NCI-H1436 treated with DMSO at 0.1 percent for 48 hours (cell line): ENCODE measurements around the gene ACKR3.

Experiments
- DNase-seq: peaks from one replicate; lab custom pipeline; 2025; lab: John Stamatoyannopoulos, UW

ACKR3 gene

DNA sequence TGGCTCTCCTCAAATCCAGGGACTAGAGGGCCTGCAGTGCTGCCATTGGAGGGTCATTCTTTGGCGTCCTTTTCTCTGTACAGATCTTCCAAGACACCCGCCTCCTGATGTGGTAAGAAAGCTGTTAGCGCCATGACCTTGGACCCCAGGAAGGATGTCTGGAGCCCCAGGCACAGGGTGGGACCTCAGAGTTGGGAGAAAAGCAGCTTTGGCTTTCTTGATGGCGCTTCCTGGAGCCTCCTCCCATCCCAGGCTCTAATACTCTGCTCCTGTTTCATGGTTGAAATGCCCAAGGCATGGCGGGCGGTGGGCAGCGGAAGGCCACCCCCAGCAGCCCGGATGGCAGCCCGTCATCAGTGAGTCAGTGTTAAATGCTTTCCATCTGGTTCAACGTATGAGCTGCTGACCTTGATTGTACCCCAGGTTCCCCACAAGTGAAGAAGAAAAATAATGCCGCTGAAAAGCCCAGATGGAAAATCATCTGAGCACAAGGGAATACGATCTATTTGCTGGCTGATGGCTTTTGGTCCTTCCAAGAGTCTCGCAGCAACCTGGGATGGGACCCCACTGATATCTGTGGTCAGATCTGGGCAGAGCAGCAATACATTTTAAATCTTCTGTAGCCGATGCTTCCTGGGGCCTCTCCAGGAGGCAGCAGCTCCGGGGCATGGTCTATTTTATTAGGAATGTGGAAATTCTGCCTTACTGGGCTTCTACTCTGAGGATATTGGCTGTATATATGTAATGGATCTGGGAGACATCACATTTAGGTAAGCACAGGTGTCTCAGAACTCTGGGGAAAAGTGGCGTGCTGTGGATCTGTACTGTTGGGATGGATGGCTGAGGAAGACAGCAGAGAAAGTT is 15.1 kb downstream of the ACKR3 start:
- no peak for DNase-seq

DNA sequence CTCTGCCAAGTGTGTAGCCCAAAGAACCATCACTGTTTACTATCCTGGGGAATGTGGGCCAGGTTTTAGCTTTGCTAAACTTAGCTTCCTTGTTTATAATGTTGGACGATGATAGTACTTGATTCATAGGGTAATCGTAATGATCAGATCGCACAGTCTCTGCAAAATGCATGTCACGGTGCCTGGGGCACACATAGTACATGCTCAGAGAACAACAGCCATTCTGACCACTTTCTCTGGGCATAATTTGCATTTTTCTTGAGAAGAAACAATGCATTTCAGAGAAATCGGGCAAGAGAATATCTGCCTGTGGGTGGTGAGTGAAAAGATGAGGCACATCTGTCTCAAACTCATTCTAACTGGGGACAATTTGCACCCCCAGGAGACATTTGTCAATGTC is 16.3 kb downstream of the ACKR3 start:
- DNase-seq, result no peak

DNA sequence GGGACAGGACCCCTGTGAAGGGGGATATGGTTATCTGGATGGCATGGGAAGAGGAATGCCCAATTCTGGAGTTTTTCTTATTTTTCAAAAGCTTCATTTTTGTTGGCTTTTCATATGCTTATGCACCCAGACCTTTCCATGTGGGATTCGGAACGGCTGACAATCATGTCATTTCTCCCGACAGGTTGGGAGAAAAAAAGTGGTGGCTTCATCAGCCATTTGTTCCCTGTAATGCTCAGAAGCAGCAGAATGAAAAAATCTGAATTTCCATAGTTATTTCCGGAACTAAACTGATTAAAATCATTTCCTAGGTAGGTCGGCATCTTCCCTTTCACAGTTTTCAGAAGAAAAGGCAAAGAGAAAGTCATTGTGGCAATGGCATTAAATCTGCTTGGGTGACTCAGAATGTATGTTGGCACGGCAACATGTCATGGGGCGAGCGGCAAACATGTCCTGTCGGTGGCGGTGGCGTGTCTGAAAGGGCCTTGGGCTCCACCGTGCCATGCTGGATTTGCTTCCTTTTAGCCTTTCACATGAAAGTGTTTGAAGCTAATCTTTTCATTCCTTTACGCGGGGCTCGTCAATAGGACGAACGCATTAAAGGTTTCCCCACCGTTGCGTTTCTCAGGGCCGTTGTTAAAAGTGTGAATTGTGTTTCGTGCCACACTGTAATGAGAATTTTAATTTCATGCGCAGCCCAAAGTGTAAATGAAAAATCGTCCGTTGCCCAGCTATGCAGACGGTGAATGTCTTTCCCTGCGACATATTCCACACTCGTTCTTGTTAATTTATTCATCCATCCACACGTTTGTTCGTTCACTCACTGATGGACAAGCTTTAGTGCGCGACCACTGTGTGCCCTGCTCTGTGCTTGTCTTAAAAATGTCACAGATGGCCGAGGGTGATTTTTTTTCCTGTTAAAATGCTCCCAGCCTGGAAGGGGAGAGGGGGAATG is 18.5 kb downstream of the ACKR3 start:
- no peak for DNase-seq

DNA sequence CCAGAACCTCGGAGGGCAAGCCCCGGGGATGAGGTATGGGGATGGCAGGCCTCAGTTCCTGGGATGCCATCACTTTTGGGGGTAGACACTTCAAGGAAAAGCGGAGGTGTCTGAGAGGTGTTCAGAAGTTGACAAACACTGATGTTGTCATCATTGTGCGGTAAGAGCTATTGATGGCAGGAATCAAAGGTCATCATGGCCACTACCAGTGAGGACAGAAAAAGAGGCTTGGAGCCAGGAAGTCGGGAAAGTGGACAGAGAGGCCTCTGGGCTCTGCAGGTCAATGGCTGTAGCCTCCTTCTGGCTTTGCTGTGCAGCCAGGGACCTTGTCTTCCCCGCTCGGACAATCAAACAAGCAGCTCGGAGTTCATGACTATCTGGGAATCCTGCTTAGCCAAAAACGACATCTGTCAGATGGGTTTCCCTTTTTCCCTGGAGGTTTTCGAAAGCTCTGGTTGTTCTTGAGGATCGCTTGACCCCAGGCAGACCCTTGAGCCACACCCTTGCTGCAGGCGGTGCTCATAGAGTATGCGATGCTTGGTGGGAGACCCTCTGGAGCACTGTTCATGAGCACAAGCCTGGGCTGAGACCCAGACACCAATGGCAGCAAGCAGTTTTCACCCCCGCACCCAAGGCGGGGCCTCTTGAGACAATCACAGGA is 19.4 kb downstream of the ACKR3 start:
- DNase-seq, result no peak

DNA sequence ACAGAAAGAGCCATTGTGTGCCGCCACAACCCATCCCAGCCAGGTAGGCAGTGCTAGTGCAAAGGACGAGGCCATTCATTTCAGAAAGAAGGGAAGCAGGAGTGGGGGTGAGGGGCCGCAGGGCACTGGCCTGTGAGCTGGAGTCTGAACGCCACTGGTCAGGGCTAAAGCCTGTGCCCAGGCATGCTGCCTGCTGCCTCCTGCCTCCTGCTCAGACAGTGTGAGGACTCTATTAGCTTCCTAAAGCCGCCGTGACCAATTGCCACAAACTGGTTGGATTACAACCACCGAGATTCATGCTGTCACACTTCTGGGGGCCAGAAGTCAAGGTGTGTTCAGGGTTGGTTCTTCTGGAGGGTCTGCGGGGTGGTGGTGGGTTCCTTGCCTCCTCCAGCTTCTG is 21.2 kb downstream of the ACKR3 start:
- no peak for DNase-seq

DNA sequence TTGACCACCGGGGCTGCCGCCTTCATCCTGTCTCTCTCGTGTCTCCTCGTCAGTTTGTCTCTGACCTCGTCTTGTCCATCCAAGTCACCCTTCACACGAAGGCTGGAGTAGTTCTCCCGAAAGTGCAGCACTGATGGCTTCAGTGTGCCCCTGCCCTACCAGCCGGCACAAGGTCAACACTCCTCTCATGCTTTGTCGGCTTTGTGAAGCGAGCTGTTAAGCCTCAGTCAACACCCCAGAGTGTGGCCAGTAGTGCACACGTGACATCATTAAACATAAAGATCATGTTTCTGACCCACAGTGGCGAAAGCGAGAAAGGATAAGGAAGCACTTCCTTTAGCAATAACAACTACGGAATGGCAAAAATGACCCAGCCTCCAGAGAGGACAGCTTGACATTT is 23.2 kb downstream of the ACKR3 start:
- no peak for DNase-seq

DNA sequence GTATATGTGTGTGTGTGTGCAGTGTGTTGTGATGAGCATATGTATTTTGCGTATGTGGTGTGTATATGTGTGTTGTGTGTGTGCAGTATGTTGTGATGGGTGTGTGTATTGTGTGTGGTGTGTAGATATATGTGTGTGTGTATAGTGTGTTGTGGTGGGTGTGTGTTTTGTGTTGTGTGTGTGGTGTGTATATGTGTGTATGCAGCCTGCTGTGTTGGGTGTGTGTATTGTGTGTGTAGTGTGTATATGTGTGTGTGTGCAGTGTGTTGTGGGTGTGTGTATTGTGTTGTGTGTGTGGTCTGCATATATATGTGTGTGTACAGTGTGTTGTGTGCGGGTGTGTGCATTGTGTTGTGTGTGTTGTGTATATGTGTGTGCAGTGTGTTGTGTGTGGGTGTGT is 23.9 kb downstream of the ACKR3 start:
- no peak for DNase-seq

DNA sequence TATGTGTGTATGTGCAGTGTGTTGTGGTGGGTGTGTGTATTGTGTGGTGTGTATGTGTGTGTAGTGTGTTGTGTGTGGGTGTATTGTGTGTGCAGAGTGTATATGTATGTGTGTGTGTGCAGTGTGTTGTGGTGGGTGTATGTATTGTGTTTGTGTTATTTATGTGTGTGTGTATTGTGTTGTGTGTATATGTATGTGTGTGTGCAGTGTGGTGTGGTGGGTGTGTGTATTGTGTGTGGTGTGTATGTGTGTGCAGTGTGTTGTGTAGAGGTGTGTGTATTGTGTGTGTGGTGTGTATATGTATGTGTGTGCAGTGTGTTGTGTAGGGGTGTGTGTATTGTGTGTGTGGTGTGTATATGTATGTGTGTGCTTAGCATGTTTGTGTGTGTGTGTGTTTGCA is 24.3 kb downstream of the ACKR3 start:
- no peak for DNase-seq

DNA sequence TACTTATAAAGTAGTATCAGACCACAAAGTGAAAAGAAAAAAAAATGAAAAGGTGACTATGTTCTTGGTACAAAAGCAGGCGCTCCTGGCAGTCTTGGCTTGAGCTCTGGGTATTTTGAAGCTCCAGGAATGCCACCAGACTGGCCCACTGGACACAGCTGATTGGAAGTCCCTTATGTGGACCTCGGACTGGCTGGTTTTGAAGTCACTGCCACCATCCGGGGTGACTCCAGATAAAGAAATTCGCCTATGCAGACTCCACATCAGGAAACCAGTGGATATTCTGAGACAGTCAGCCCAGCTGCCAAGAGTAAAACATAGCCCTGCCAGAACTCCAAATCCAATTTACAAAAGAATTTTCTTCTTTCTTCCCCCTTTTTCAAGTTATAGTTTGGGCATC is 28.0 kb downstream of the ACKR3 start:
- DNase-seq, result no peak

DNA sequence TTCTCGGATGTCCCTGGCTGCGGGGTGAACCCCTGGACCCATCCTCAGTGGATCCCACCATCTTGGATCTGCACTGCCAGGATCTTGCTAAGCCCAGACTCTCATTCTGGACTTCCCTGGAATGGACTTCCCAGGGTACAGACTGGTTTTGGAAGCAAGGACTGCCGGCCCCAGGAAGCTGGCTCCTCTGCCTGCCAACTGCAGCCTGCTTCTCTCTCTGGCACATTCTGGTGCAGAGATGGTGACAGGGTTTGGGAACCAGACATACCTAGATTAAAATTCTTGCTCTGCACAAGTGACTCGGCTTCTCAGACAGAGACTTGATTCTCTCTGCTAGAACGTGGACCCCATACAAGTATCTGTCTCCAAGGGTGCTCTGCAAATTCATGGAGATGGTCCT is 29.4 kb downstream of the ACKR3 start:
- DNase-seq, result no peak

DNA sequence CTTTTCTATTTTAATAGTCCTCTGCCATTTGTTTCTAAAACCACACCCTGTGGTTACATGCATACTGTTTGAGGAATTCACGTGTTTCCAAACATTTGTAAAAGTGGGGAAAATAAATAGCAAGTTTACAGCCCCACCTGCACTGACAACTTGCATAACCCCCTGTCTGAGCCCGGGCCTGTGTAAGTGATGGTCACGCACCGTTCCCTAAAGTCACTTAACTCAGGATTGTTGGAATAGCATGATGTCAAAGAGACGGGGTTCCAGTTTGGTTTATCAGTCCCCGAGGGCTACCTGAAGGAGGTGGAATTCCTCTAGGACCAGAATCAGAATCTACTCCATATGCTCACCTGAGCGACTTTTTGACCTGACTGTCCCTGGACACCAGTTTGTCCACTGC is 30.5 kb downstream of the ACKR3 start:
- no peak for DNase-seq

DNA sequence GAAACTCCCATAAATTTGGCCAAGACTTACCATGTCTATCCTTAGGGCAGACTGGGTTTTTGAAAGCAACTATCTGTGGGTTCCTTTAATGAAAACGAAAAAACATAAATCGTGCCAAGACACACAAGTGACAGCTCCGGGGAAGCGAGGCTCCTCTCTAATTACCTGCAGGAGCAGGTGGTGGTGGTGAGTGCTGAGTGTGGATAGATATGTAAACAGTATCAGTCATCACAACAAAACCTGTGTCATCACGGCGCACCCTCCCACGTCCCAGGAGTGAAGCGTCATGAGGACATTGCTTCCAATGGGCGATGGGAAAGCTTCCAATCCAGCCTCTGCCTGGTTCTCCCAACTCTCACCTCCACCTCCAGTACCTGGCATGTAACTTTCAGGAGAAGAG is 31.3 kb downstream of the ACKR3 start:
- peak; percentile 53 for DNase-seq

DNA sequence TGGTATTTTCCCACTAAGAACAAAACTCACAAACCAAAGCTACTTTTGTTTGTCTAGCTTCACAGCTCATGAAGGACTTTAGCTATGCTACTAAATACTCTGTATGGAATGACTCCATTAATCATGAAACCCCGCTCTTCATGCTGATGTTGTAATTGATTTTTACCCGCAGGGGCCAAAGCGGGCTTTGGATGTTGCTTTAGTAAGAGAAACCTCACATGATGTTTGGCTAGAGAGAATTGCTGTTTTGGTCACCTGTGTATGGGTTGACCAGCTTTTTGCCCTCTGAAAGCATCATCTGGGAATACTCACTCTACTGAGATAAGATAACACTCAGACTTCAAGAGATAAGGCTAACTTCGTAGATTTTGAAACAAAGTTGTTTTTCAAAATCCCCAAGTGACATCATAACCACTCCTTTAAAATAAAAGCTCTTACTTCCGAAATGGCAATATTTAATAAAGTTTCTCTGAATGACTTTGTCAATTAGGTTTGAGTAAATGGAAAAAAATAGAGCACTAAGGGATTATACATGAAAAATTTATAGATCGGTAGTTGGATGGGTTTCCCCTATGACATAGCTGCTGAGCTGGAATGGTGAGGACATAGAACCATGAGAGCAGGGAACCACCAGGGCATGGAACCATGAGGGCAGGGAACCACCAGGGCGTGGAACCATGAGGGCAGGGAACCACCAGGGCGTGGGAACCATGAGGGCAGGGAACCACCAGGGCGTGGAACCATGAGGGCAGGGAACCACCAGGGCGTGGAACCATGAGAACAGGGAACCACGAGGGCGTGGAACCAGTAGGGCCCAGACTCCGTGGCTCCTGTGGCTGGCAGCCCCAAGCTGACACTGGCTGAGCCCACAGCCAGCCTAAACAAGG is 31.9 kb downstream of the ACKR3 start:
- no peak for DNase-seq

DNA sequence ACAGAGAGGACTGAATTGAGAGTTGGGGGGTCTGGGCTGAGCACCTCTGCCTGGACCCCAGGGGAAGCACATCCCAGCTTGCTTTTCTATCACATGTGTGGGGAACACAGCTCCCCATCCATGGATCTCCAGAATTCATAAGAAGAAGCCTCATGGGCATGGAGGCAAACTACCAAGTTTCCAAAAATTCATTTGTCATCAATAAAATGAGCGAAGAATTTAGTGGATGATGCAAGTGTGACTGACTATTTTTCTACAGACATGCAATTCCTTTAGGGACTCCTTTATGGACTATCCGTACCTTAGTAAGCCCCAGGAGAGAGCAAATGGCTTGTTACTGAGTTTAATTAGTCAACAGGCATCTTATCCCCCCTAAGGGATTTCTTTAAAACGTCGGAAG is 33.1 kb downstream of the ACKR3 start:
- no peak for DNase-seq

DNA sequence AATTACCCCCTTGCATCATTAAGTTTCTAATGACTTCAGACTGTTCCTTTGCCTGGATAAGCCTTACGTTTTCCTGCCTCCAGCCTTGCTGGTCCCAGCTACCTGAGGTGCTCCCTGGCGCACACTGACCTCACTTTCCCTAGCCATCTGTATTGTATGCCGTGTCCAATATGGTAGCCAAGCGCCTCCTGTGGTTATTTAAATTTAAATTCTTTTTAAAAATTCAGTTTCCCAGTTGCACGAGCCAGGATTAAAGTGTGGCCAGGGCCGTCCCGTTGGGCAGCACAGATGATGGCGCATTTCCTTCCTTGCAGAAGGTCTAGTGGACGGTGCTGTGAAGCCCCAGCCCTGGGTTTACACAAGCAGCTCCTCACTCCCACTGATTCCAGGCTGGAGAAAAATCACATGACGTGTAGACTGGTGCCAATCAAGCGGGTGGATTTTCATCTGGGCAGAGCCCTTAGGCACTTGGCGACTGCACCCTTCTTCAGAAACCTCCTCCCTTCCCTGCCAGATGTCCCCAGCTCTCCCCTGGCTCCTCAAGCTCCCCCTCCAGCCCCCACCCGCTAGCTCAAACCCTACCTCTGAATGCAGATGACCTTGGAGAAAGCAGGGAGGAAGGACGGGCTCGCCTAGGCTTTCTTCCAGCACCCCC is 33.9 kb downstream of the ACKR3 start:
- DNase-seq, result no peak

DNA sequence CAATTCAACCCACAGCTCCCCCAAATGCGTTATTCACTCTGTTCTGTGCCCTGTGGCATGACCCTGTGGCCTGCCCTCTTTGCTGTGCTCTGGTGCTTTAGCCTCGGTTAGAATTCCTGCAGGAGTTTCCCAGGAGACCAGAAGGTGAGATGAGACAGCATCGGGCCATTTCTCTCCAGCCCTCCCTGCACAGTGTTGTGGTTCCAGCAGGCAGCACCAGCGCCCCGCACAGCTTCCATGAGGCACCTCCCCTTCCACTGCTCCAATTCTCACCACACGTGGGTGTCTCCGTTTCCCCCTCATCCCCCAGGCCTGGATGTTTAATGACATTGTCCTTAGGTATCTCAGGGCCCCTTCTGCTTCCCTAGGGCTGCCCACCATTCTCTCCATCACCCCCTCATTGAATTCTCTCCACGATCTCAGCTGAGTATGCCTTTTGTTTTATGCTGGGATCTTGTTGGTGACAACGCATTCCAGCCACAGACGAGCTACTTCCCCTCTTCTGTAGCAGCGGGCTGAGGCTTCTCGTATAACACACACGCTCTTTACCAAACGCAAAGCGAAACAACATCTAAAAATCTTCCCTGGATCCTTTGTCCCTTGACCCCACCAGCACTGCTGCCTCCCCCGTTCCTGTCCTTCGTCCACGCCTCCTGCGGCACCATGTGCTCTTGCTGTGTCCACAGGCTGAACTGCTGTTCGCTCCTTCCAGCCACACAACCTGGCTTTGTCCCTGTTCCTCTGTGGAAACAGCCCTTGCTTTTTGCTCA is 35.1 kb downstream of the ACKR3 start:
- no peak for DNase-seq

DNA sequence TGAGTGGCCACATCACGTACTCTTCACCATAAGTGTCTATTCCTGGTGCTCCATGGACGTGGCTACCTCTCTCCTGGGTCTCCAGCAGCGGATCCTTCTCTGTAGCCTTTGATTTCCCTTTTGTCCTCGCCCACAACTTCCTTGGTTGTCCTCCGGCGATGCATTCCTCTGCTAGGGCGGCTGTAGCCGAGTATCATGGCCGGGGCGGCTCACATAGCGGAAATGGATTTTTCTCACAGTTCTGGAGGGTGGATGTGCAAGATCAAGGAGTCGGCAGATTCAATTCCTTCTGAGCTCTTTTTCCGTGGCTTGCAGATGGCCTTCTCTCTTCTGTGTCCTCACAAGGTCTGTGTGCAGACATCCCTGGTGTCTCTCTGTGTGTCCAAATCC is 35.7 kb downstream of the ACKR3 start:
- DNase-seq, result no peak

DNA sequence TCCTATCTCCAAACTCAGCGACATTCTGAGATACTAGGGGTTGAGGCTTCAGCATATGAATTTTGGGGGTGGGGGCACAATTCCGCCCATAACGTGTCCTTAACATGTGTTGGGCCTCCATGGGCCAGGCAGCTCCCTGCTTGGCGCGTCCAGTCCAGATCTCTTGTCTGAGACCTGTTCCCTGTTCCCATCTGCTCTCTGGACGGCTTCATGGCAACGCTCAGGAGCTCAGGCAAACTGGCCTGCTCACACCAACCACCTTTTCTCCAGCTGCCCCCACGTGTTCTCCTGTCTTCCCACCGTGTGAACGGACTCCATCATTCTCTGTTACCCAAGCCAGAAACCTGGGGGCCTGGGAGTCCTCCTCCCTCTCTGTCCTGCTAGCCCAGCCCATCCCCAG is 36.4 kb downstream of the ACKR3 start:
- DNase-seq, result no peak

DNA sequence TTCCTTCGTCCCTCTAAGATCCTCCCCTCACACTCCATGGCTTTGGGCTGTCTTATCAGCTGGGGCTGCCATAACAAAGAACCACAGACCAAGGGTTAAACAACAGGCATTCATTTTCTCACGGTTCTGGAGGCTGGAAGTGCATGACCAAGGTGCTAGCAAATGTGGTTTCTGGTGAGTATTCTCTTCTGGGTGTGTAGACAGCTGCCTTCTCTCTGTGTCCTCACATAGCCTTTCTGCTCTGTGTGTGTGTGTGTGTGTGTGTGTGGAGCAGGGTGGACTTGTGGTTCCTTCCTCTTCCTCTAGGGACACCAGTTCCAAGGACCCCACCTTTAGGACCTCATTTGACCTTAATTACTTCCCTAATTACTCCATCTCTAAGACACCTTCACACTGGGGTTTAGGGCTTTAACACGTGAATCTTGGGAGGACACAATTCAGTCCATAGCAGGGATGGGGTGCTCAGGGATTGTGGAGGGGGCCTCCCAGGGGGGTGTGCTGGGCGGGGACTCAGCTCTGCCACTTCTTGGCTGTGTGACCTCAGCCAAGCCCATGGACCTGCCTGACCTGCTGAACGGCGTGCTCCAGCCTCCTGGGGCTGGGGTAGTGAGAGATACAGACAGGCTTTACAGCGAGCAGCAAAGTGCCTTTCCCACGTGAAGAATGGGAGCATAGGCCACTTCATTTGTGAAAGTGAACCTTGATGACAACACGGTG is 38.0 kb downstream of the ACKR3 start:
- DNase-seq, result no peak

DNA sequence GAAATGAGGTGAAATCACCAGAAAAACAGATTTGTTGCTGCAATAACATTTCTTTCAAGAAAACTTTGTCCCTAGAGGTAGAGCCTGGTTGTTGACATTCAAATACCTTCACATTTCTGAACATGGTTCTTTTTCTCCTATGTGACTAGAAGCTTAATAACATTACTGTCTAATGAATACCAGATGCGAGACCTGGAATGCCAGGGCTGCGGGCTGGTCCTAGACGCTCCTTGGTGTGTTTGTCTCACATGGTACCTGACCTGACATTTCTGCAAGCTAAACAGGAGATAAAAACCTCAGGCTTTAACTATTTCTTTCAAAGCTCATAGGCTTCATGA is 38.5 kb downstream of the ACKR3 start:
- DNase-seq, result no peak
